ENCODE data around the gene JAG1. TPM values are rescaled to one million over a fixed set of nuclear protein-coding genes. Genes with fewer than 3 reads are reported as not detected.

Gene JAG1
- total RNA-seq, 1 donor from 2014 or later = 58.4 TPM

GRCh38 chr20:10711903-10712451, 38.2 kb upstream of the JAG1 start:
- Mint-ChIP-seq H3K36me3 (no peaks in the 10 kb centered on the region), H3K9me3 (no peaks in the 10 kb centered on the region), H3K27me3 (peaks cover 3% of the 10 kb centered on the region), H3K27ac (peak overlapping the region; percentile 54), H3K4me3 (peak overlapping the region; percentile 13), H3K4me1 (ENCODE audit: unreplicated experiment) (peaks cover 31% of the 10 kb centered on the region)
- no peak for TF ChIP-seq CTCF (conservative IDR thresholded peaks at IDR 0.05)
- no peak for DNase-seq (ENCODE audit: extremely low spot score, unreplicated experiment)

GRCh38 chr20:10710991-10711775, 37.4 kb upstream of the JAG1 start:
- Mint-ChIP-seq H3K27me3 (peaks cover 3% of the 10 kb centered on the region), H3K4me1 (ENCODE audit: unreplicated experiment) (peaks cover 23% of the 10 kb centered on the region), H3K36me3 (no peaks in the 10 kb centered on the region), H3K9me3 (no peaks in the 10 kb centered on the region), H3K4me3 (peak overlapping the region; percentile 13), H3K27ac (peak overlapping the region; percentile 56)
- TF ChIP-seq CTCF (conservative IDR thresholded peaks at IDR 0.05) = no peak
- DNase-seq (ENCODE audit: extremely low spot score, unreplicated experiment) = no peak

GRCh38 chr20:10709916-10710315, 36.1 kb upstream of the JAG1 start:
- peaks cover 3% of the 10 kb centered on the region for H3K36me3 Mint-ChIP-seq
- H3K4me1 Mint-ChIP-seq (ENCODE audit: unreplicated experiment) = peaks cover 19% of the 10 kb centered on the region
- H3K9me3 Mint-ChIP-seq = no peaks in the 10 kb centered on the region
- DNase-seq (ENCODE audit: extremely low spot score, unreplicated experiment) = no peak
- TF ChIP-seq CTCF (conservative IDR thresholded peaks at IDR 0.05) = no peak
- H3K27ac Mint-ChIP-seq = no peak overlapping the region
- H3K27me3 Mint-ChIP-seq = peaks cover 3% of the 10 kb centered on the region
- H3K4me3 Mint-ChIP-seq = no peak overlapping the region

GRCh38 chr20:10708351-10709185, 34.8 kb upstream of the JAG1 start:
- Mint-ChIP-seq H3K4me3 (no peak overlapping the region), H3K27ac (peak overlapping the region; percentile 3), H3K4me1 (ENCODE audit: unreplicated experiment) (peaks cover 14% of the 10 kb centered on the region), H3K27me3 (peaks cover 3% of the 10 kb centered on the region), H3K9me3 (no peaks in the 10 kb centered on the region), H3K36me3 (peaks cover 4% of the 10 kb centered on the region)
- DNase-seq (ENCODE audit: extremely low spot score, unreplicated experiment) = no peak
- TF ChIP-seq CTCF (conservative IDR thresholded peaks at IDR 0.05) = no peak

GRCh38 chr20:10707791-10708190, 34.0 kb upstream of the JAG1 start:
- Mint-ChIP-seq H3K4me3 (no peak overlapping the region), H3K27me3 (peaks cover 3% of the 10 kb centered on the region), H3K27ac (no peak overlapping the region), H3K9me3 (no peaks in the 10 kb centered on the region), H3K36me3 (peaks cover 4% of the 10 kb centered on the region), H3K4me1 (ENCODE audit: unreplicated experiment) (peaks cover 14% of the 10 kb centered on the region)
- no peak for DNase-seq (ENCODE audit: extremely low spot score, unreplicated experiment)
- no peak for TF ChIP-seq CTCF (conservative IDR thresholded peaks at IDR 0.05)
